GM10266 (cell line): ENCODE data around the gene NUDT9.
"Not testable (repeated sequence)": the region's sequence is repeated elsewhere in the genome, so short reads cannot be mapped to it uniquely, and the experiment has no call there.

Experiments used
- DNase-seq: peaks from one replicate; pipeline ENCODE4 v3.0.0; 2012; ENCODE audit errors: extremely low spot score
- CTCF ChIP-seq: IDR thresholded peaks from 2 replicates; pipeline ENCODE4 v1.5.1; 2012; ENCODE audit warnings: mild to moderate bottlenecking, low read depth; ENCODE audit not compliant: control insufficient read depth, insufficient read depth; ENCODE audit errors: missing control alignments

NUDT9 gene

GRCh38 chr4:87388901-87389300 lies 33.5 kb upstream of the NUDT9 start:
- DNase-seq, result no peak
- no peak for TF ChIP-seq CTCF

GRCh38 chr4:87390055-87390454 lies 32.3 kb upstream of the NUDT9 start:
- not testable (repeated sequence) for DNase-seq

- DNase-seq, result peak; percentile 32
- no peak for TF ChIP-seq CTCF
These were observed 31.9 kb upstream of the NUDT9 start for GRCh38 chr4:87390551-87390890.

- peak; percentile 94 for DNase-seq
- no peak for TF ChIP-seq CTCF
These were observed 31.3 kb upstream of the NUDT9 start, which contains the start of gene HSD17B11 for GRCh38 chr4:87390891-87391575. HSD17B11 (minus strand) TSS chr4:87391188; CDS start chr4:87391070, 118 bp downstream.

- DNase-seq, result no peak
- TF ChIP-seq CTCF, result no peak
These were observed 30.8 kb upstream of the NUDT9 start for GRCh38 chr4:87391576-87392054.

- no peak for TF ChIP-seq CTCF
- no peak for DNase-seq
These were observed 30.2 kb upstream of the NUDT9 start for GRCh38 chr4:87392183-87392582.

- not testable (repeated sequence) for DNase-seq
These were observed 27.3 kb upstream of the NUDT9 start for GRCh38 chr4:87395073-87395472.

GRCh38 chr4:87395851-87396250 lies 26.5 kb upstream of the NUDT9 start:
- not testable (repeated sequence) for DNase-seq

- no peak for DNase-seq
These were observed 23.2 kb upstream of the NUDT9 start for GRCh38 chr4:87399148-87399547.

More at GRCh38 chr4:87399148-87399547, 23.2 kb upstream of the NUDT9 start:
- no peak for TF ChIP-seq CTCF
